ENCODE results near the gene PITPNC1. TPM values are rescaled to one million over a fixed set of nuclear protein-coding genes. Genes with fewer than 3 reads are reported as not detected.

PITPNC1 gene
- total and polyA plus RNA-seq, 11 donors, result 7.0 to 20.8 (median 11.3) TPM

- Histone ChIP-seq H3K4me3 (no peak overlapping the region), H3K27ac (peak overlapping the region in 1 of 12 donors; percentile 66), H3K27me3 (no peaks in the 10 kb centered on the region), H3K9me3 (peaks cover 0 to 3% (median 0%) of the 10 kb centered on the region in 12 donors), H3K4me1 (peaks cover 0 to 23% (median 5%) of the 10 kb centered on the region in 12 donors), H3K36me3 (peaks cover 0 to 14% (median 4%) of the 10 kb centered on the region in 9 donors)
- no peak for ATAC-seq
- intact Hi-C loops (cut with DNase I), result loop anchor here in 3 of 10 donors (2.0 to 10.0 kb wide), 3 partner anchors 157 to 257 kb away; partner anchors contain the start of gene PITPNC1 (in 1 of the 3)
- DNase-seq, result no peak
- 91 to 93% (median 93%) methylated on average over 8 of the region's 8 CpGs for WGBS, 4 donors
- TF ChIP-seq CTCF (IDR thresholded peaks at IDR 0.05), result no peak
- no peak for TF ChIP-seq POLR2A (IDR thresholded peaks at IDR 0.05)
These were observed 255.1 kb downstream of the PITPNC1 start for GRCh38 chr17:67632141-67632540.

GRCh38 chr17:67633751-67634211 lies 256.7 kb downstream of the PITPNC1 start:
- 48 to 64% (median 61%) methylated on average over 10 of the region's 10 CpGs for WGBS, 4 donors
- no peaks in the 10 kb centered on the region for H3K27me3 ChIP-seq
- no peaks in the 10 kb centered on the region for H3K9me3 ChIP-seq
- ATAC-seq, result peak; percentile 71 to 93 (median 79)
- peaks cover 0 to 29% (median 5%) of the 10 kb centered on the region in 12 donors for H3K4me1 ChIP-seq
- intact Hi-C loops (cut with DNase I), result loop anchor here in 3 of 10 donors (2.0 to 10.0 kb wide), 3 partner anchors 159 to 259 kb away; partner anchors contain the start of gene PITPNC1 (in 1 of the 3)
- H3K36me3 ChIP-seq, result peaks cover 0 to 14% (median 4%) of the 10 kb centered on the region in 9 donors
- TF ChIP-seq POLR2A (IDR thresholded peaks at IDR 0.05) (no peak), CTCF (IDR thresholded peaks at IDR 0.05) (no peak)
- peak overlapping the region in 11 of 12 donors; percentile 26 to 79 (median 67) for H3K27ac ChIP-seq
- DNase-seq, result peak in 4 of 5 donors; percentile 47 to 69 (median 66)
- no peak overlapping the region for H3K4me3 ChIP-seq

DNA sequence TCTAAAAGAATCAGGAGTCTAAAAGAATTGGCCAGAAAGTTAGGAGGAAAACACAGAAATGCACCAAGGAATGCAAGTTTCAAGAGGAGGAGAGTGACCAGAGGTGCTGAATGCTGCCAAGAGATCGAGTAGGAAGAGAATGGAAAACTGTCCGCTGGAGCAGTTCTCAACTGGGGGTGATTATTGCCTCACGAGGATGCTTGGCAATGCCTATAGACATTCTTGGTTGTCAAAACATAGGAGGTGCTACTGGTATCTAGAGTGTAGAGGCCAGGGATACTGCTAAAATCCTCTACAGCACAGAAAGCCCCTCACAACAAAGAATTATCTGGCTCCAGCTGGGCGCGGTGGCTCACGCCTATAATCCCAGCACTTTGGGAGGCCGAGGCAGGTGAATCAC lies 258.6 kb downstream of the PITPNC1 start:
- H3K9me3 ChIP-seq, result no peaks in the 10 kb centered on the region
- DNase-seq (no peak), ATAC-seq (no peak)
- H3K36me3 ChIP-seq, result peaks cover 0 to 14% (median 4%) of the 10 kb centered on the region in 9 donors
- H3K4me3 ChIP-seq, result no peak overlapping the region
- WGBS, 4 donors, result 51 to 73% (median 66%) methylated on average over 7 of the region's 7 CpGs
- H3K27me3 ChIP-seq, result no peaks in the 10 kb centered on the region
- intact Hi-C loops (cut with DNase I), result loop anchor here in 3 of 10 donors (5.0 to 10.0 kb wide), 3 partner anchors 52 to 258 kb away; partner anchors contain the start of gene PITPNC1 (in 1 of the 3)
- TF ChIP-seq POLR2A (IDR thresholded peaks at IDR 0.05) (no peak), CTCF (IDR thresholded peaks at IDR 0.05) (no peak)
- H3K27ac ChIP-seq, result no peak overlapping the region
- peaks cover 0 to 30% (median 9%) of the 10 kb centered on the region in 12 donors for H3K4me1 ChIP-seq

DNA sequence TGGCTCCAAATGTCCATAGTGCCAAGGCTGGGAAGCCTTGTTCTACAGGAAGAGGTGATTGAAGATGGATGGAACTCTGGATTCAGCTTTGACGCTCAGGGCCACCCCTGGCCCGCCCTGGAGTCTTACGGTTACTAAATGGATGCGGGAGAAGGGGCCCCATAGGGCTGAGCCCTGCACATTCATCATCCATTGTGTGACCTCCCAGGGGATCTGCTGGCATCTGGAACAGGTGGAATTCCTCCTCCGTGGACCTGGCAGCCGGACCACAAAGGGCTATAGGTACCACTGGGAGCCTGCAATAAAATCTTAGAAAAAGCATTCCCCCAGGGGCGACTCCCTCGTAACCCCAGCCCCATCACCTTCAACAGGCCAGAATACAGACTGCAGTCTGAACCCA lies 259.2 kb downstream of the PITPNC1 start:
- Histone ChIP-seq H3K27me3 (no peaks in the 10 kb centered on the region), H3K4me3 (no peak overlapping the region), H3K4me1 (peaks cover 0 to 30% (median 9%) of the 10 kb centered on the region in 12 donors), H3K27ac (no peak overlapping the region), H3K36me3 (peaks cover 0 to 14% (median 4%) of the 10 kb centered on the region in 9 donors), H3K9me3 (no peaks in the 10 kb centered on the region)
- DNase-seq (no peak), ATAC-seq (no peak)
- 90 to 94% (median 93%) methylated on average over 8 of the region's 8 CpGs for WGBS, 4 donors
- no peak for TF ChIP-seq CTCF (IDR thresholded peaks at IDR 0.05)
- TF ChIP-seq POLR2A (IDR thresholded peaks at IDR 0.05), result no peak
- intact Hi-C loops (cut with DNase I), result loop anchor here in 3 of 10 donors (5.0 to 10.0 kb wide), 3 partner anchors 51 to 259 kb away; partner anchors contain the start of gene PITPNC1 (in 1 of the 3)
